DMS114 treated with DMSO at 0.1 percent for 48 hours (cell line): Measurements from ENCODE around the gene HIGD1C.
"Not testable (repeated sequence)": the region's sequence is repeated elsewhere in the genome, so short reads cannot be mapped to it uniquely, and the experiment has no call there.

Experiments used
- DNase-seq: peaks from one replicate; lab custom pipeline; 2025; ENCODE audit not compliant: unreplicated experiment; lab: John Stamatoyannopoulos, UW

The HIGD1C gene

DNA sequence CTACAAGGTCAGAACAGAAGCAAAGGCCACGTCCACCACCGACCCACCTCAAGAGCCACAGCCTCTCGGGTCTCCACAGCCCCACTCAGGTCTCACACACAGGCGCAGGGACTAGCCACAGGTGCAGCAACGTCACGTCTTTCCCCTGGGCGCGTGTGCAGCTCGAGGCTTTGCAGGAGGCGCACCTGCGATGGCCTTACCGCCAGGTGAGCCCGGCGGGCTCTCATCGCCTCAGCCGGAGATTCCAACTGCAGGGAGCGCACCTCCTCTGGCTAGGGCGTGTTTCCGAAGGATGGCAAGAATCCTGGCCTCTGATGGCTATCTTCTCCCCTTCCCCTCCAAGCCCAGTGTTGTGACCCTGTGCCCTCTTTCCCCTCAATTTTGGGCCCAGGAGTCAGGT is at the start of gene HIGD1C:
Gene HIGD1C (plus strand): TSS at position 35 of the 400 bp plus-strand sequence. CDS start 1,455 bp downstream, outside the sequence.
- no peak for DNase-seq

DNA sequence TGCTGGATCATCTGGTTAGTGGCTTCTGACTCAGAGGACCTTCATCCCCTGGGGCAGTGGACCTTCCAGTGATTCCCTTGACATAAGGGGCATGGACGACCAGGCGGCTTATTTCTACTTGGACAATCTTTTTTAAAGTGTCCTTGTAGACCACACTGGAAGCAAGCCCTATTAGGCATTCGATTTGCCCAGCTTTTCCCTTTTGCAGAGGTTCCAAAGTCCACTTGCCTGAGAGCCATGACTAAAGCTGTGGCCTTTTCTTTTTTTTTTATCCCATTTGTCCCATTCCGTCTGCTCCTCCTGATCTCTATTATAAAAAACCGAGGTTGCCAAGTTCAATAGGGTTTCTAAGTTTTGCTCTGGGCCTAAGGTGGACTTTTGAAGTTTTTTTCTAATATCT is 43.9 kb upstream of the HIGD1C start:
- not testable (repeated sequence) for DNase-seq

DNA sequence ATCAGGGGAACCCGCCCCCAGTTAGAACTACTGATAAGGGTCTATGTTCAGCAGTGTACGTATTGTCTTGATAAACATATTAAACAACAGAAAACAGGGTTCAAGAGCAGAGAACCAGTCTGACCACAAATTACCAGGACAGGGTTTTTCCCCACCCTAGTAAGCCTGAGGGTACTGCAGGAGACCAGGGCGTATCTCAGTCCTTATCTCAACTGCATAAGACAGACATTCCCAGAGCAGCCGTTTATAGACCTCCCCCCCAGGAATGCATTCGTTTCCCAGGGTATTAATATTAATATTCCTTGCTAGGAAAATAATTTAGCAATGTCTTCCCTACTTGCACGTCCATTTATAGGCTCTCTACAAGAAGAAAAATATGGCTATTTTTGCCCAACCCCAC is 40.0 kb upstream of the HIGD1C start:
- DNase-seq: not testable (repeated sequence)

DNA sequence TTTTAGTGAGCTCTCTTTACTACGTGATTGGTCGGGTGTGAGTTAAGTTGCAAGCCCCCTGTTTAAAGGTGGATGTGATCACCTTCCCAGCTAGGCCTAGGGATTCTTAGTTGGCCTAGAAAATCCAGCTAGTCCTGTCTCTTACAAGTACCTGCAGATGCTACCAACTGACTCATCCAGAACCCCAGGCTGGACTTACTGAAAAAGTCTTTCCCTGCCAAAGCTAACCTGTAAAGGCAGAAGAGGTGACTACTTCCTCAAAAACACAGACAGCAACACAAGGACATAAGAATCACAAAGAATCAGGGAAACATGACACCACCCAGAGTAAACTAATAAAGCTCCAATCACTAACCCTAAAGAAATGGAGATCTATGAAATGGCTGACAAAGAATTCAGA is 39.1 kb upstream of the HIGD1C start:
- DNase-seq: no peak

DNA sequence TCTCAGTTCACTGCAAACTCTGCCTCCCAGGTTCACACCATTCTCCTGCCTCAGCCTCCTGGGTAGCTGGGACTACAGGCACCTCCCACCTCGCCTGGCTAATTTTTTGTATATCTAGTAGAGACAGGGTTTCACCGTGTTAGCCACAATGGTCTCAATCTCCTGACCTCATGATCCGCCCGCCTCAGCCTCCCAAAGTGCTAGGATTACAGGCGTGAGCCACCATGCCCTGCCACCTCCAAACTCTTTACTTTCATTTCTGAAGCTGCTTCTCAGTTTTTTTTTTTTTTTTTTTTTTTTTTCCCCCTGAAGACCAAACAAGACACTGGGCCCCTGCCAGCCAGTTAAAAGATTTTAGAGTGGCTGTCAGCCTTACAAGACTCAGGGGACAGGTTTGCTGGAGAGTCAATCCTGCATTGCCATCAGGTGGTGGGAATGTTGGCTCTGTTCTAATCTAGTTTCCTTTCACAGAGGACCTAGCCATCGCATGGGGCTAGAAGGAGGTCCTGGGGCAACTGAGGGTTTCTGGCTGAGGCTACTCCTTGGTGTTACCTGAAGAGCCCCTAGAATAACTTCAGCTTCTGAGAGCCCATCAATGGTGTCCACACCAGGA is 37.4 kb upstream of the HIGD1C start:
- no peak for DNase-seq

DNA sequence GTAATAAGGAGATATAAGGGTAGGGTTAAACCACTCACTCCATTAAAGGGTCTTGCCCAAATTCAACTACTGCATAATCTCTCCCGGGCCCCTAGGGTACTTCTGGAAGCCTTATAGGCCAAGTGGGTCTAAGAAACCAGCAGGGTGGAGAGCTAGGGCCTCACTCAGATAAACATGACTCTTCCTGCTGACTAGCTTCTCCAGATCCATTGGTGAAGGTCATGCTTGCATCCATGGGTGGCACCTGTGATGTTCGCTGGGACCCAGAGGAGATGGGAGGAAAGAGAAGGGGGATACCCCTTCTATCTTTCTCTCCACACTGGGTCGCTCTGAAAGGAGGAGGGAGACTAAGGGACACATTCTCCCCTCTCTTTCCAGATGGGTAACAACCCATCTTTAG is 36.1 kb upstream of the HIGD1C start:
- DNase-seq: no peak

DNA sequence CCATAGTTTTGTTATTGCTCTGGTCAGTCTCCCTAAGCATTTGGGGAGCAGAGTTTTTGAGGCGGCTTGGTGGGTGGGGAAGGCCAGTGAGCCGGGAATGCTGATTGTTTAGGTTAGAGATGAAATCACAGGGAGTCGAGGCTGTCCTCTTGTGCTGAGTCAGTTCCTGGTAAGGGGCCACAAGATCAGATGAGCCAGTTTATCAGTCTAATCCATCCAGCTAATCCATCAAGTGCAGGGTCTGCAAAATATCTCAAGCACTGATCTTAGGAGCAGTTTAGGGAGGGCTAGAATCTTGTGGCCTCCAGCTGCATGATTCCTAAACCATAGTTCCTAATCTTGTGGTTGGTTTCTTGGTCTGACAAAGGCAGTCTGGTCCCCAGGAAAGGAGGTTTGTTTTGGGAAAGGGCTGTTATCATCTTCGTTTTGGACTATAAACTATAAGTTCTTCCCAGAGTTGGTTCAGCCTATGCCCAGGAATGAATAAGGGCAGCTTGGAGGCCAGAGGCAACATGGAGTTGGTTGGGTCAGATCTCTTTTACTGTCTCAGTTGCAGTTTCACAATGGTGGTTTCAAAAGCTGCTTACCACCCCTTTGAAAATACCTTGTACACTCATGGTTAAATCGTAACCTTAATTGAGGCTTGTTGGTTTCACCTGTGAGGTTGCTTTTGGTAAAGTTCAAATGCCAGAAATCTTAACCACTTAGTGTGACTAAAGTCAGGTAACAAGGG is 33.6 kb upstream of the HIGD1C start:
- no peak for DNase-seq

DNA sequence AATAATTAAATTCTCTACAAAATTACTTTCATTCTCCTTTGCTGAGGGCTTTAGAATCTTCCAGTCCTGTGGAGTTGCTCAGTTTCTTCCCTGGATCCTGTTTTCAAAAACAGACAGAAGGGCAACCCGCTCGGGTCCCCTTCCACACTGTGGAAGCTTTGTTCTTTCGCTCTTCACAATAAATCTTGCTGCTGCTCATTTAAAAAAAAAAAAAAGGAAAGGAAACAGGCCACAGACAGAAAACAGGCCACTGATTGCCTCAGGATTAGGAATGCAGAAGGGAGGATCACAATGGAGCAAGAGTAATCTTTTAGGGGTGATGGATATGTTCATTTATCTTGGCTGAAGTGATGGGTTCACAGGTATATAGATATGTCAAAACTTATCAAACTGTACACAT is 29.5 kb upstream of the HIGD1C start:
- no peak for DNase-seq

DNA sequence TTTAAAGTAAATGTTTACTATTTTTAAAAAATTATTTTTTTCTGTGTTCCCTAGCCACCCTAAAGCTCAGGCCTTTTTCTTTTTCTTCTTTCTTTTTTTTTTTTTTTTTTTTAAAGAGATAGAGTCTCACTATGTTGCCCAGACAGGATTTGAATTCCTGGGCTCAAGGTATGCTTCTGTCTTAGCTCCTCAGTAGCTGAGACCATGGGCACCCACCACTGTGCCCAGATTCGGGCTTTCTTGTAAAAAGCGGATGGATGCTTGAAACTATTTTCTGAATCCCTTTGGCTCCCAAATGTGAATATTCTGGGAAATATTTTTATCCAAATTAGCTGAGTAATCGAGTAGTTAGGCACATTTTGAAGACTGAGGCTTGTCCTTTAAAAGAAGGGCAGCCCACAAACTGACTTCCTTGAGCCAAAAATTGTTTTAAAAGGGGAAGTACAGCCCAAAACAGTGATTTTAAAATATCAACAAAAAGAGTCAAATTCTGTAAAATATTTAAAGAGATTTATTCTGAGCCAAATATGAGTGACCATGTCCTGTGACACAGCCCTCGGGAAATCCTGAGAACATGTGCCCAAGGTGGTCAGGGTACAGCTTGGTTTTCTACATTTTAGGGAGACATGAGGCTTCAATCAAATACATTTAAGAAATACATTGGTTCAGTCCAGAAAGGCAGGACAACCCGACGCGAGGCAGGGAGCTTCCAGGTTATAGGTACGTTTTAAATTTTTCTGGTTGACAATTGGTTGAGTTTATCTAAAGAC is 28.8 kb upstream of the HIGD1C start:
- no peak for DNase-seq

DNA sequence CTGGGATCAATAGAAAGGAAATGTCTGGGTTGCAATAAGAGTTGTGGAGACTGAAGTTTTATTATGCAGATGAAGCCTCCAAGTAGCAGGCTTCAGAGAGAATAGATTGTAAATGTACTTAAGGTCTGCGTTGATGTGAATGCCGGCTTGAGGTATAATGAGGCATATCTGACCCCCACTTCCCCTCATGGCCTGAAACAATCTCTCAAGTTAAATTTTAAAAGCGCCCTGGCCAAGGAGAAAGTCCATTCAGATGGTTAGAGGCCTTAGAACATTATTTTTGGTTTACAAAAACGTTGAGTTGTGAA is 28.3 kb upstream of the HIGD1C start:
- no peak for DNase-seq

DNA sequence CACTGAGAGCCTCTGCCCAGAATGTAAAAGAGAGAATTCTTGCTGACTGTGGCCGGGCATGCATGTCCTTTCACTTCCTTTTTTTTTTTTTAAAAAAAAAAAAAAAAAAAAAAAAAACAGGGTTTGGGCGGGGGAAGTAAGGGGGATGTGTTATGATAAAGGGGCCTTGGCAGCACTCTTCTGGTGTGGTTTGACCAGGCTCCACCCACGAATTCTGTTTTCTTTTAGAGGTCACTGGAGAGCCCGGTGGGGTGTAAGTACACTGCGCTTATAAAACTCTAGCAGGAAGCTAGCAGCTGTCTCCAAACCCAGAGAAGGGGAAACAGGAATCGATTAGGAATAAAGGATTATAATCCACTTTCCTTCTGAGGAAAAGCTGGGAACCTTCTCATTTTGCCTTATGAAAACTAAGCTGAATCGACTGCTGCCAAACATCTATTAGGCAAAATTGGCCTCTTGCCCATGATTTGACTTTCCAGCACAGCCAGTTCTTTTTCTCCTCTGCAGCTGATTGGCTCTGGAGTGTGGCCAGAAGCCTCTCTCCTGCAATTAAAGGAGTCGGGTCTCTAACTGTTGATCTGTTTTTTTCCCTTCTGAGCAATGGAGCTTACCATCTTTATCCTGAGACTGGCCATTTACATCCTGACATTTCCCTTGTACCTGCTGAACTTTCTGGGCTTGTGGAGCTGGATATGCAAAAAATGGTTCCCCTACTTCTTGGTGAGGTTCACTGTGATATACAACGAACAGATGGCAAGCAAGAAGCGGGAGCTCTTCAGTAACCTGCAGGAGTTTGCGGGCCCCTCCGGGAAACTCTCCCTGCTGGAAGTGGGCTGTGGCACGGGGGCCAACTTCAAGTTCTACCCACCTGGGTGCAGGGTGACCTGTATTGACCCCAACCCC is 27.7 kb upstream of the HIGD1C start:
- no peak for DNase-seq

DNA sequence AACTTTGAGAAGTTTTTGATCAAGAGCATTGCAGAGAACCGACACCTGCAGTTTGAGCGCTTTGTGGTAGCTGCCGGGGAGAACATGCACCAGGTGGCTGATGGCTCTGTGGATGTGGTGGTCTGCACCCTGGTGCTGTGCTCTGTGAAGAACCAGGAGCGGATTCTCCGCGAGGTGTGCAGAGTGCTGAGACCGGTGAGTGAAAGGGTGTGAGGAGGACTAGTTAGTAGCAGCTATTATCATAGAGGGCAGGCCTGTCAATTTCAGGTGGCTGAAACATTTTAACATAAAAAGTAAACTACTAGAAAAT is 27.0 kb upstream of the HIGD1C start:
- no peak for DNase-seq

DNA sequence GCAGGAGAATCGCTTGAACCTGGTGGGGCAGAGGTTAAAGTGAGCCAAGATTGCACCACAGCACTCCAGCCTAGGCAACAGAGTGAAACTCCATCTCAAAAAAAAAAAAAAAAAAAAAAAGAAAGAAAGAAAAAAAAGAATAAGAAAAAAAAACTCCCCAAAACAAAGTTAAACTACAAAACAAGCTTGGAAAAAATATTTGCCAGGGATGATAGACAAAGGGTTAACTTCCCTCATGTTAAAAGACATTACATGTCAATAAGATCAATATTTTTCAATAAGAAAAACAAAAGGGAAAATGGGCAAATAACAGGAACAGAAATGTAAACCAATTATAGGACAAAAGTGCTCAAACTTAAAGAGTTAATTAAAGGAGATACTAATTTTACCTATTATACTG is 26.4 kb upstream of the HIGD1C start:
- no peak for DNase-seq

DNA sequence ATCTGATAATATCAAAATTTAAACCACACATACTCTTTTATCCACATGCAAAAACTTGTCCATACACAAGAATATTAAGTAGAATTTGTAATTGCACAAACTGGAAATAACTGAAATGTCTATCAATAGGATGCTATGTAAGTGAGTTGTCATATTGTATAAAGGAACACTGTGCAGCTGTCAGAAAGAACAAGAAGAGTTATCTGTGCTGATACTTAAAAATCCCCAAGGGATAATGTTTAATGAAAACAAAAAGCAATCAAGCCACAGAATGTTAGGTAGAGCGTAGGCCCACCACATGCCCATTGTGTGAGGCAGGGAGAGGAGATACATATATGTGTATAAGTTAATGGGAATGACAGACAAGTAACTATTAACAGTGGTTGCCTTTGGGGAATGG is 25.9 kb upstream of the HIGD1C start:
- DNase-seq: no peak

DNA sequence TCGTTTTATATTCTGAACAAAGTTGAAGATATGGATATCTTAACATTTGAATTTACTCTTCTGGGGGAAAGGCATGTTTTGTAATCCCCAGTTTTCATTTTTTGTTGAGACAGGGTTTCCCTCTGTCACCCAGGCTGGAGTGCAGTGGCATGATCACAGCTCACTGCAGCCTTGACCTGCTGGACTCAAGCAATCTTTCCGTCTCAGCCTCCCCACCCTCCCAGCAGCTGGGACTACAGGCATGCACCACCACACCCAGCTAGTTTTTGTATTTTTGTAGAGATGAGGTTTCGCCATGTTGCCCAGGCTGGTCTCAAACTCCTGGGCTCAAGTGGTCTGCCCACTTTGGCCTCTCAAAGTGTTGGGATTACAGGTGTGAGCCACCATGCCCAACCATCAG is 25.4 kb upstream of the HIGD1C start:
- not testable (repeated sequence) for DNase-seq

DNA sequence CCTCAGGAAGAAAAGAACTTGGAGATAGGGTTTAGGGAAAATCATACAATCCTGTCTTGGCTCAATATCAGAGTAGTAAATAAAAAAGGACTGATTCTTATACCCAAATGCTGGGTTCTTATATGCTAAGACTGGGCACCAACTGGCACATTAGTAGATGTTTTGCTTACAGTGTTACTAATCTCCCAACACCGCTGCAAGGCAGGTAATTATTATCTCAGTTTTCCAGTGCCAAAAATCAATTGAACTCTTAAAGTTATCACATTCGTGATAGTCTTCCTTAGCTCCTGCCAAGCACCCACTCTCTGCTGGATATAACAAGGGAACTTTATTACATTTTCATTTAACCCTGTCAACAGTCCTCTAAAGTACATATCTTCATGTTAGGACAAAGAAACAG is 25.0 kb upstream of the HIGD1C start:
- DNase-seq: no peak

DNA sequence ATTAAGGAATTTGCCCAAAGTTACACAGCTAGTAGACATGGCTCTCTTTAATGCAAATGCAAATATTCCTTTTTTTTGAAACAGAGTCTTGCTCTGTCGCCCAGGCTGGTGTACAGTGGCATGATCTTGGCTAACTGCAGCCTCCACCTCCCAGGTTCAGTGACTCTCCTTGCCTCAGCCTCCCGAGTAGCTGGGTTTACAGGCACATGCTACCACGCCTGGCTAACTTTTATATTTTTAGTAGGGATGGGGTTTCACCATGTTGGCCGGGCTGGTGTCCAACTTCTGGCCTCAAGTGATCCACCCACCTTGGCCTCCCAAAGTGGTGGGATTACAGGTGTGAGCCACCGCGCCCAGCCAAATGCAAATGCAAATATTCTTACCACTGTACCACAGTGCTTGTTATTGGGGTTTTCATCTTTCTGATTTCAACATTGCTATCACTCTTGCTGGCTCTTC is 24.5 kb upstream of the HIGD1C start:
- no peak for DNase-seq

DNA sequence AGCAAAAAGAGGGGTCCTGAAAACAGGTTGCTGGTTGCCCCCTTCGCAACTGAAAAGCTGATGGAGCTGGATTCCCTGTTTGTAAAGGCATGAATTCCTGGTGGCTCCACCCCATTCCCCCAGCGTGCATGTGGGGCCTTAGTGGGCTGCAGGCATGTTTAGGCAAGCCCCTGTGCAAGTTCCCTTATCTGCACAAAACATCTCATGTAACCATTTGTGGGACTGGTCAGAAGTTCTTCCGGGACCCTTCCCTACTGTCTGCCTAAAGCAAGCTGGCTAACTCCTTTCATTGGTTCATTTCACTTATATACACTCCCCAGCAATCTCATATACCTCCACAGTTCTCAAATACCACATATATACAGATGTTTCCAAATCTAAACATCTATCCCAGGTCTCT is 24.0 kb upstream of the HIGD1C start:
- no peak for DNase-seq

DNA sequence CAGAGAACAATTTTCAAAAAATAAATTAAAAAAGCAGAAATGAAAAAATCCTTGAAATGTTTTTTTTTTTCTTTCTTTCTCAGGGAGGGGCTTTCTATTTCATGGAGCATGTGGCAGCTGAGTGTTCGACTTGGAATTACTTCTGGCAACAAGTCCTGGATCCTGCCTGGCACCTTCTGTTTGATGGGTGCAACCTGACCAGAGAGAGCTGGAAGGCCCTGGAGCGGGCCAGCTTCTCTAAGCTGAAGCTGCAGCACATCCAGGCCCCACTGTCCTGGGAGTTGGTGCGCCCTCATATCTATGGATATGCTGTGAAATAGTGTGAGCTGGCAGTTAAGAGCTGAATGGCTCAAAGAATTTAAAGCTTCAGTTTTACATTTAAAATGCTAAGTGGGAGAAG is 22.5 kb upstream of the HIGD1C start:
- no peak for DNase-seq

DNA sequence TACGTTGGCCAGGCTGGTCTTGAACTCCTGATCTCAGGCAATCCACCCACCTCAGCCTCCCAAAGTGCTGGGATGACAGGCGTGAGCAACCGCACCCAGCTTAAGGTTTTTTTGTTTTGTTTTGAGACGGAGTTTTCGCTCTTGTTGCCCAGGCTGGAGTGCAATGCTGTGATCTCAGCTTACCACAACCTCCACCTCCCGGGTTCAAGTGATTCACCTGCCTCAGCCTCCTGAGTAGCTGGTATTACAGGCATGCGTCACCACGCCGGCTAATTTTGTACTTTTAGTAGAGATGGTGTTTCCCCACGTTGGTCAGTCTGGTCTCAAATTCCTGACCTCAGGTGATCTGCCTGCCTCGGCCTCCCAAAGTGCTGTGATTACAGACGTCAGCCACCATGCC is 21.9 kb upstream of the HIGD1C start:
- not testable (repeated sequence) for DNase-seq

DNA sequence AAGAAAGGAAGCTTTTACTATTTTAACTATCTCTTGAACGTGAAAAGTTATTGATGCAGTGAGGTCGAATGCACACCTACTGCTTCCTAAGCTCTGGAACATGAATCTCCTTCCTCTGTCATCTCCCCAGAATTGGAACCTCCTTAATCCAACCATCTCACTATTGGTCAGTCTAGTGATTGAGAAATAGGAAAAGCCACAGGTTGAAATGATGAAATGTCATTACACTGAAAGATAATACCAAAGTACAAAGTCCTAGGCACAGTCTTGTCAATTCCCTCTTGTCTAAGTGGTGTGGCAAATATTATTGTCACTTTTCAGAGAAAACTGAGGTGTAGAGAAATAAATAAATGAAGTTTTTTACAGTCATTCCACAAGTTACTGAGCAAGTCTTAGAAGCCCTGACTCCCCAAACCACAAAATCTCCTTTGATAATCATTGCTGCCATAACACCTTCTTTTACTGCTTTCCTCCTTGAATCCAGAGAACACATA is 19.5 kb upstream of the HIGD1C start:
- DNase-seq: no peak
